Caco-2 (cell line): ENCODE data around the gene BRD1. TPM values are rescaled to one million over a fixed set of nuclear protein-coding genes. Genes with fewer than 3 reads are reported as not detected.

ENCODE experiments used
- BruUV-seq: library from RNA; stranded (reverse); fragments of 400-500 nt; replicated peaks from 2 replicates; lab custom pipeline; 2021; lab: Mats Ljungman, UMichigan
- CTCF ChIA-PET: fragments of 300-600 bp; sonication (Branson Sonifier 250); formaldehyde crosslinking; loops from one replicate; lab custom pipeline; 2022; ENCODE audit warnings: antibody characterized with exemption; lab: Charles Lee
- POLR2A ChIA-PET: fragments of 300-600 bp; sonication (Branson Sonifier 250); formaldehyde crosslinking; loops from one replicate; lab custom pipeline; 2022; ENCODE audit warnings: antibody characterized with exemption; lab: Charles Lee
- DNase-seq, 2 experiments: peaks; one replicate each; pipeline versions ENCODE4 v3.0.0 to v3.0.0-alpha.2; 2020 to 2022
- H3K27me3 ChIP-seq: replicated peaks from 2 replicates; pipeline ENCODE4 v1.6.0; 2011; ENCODE audit warnings: low read length; ENCODE audit not compliant: control insufficient read depth, insufficient read depth
- H3K36me3 ChIP-seq: 2 replicates; pipeline ENCODE4 v1.5.1; 2011; ENCODE audit warnings: low read length; ENCODE audit not compliant: control insufficient read depth, insufficient read depth
- H3K4me1 ChIP-seq: fragments of 250-450 bp; sonication (Bioruptor Pico); 2 replicates; pipeline ENCODE4 v1.5.1; 2020; ENCODE audit warnings: mild to moderate bottlenecking
- H3K4me3 ChIP-seq: 2 replicates; pipeline ENCODE4 v1.5.1; 2011; ENCODE audit warnings: low read depth, mild to moderate bottlenecking, control low read depth, low read length
- H3K9me3 ChIP-seq: fragments of 250-450 bp; sonication (Bioruptor Pico); 2 replicates; pipeline ENCODE4 v1.5.1; 2020; ENCODE audit warnings: mild to moderate bottlenecking, moderate library complexity
- H3K27ac Mint-ChIP-seq: one replicate; pipeline ENCODE4 v1.8.0; 2022; ENCODE audit warnings: mixed read lengths; ENCODE audit not compliant: unreplicated experiment
- H3K27me3 Mint-ChIP-seq: one replicate; pipeline ENCODE4 v1.8.0; 2022; ENCODE audit warnings: mixed read lengths; ENCODE audit not compliant: insufficient read depth, unreplicated experiment
- H3K36me3 Mint-ChIP-seq: one replicate; pipeline ENCODE4 v1.8.0; 2022; ENCODE audit warnings: mild to moderate bottlenecking, mixed read lengths; ENCODE audit not compliant: insufficient read depth, unreplicated experiment
- H3K4me1 Mint-ChIP-seq: one replicate; pipeline ENCODE4 v1.8.0; 2022; ENCODE audit warnings: low read depth, mixed read lengths; ENCODE audit not compliant: unreplicated experiment
- H3K4me3 Mint-ChIP-seq: one replicate; pipeline ENCODE4 v1.8.0; 2022; ENCODE audit warnings: mild to moderate bottlenecking, moderate library complexity, mixed read lengths; ENCODE audit not compliant: unreplicated experiment
- H3K9me3 Mint-ChIP-seq: one replicate; pipeline ENCODE4 v1.8.0; 2022; ENCODE audit warnings: mixed read lengths; ENCODE audit not compliant: unreplicated experiment
- CTCF ChIP-seq, 2 experiments: fragments of 200-600 bp in 1 of 2; IDR thresholded peaks; 1 replicate in 1 of 2; 2 replicates in 1 of 2; pipeline versions ENCODE4 v1.5.1 to v1.8.0; 2011 to 2022; ENCODE audit warnings: antibody characterized with exemption in 1 of 2, control low read depth in 1 of 2, inconsistent platforms in 1 of 2, low read depth in 1 of 2, low read length in 1 of 2, mild to moderate bottlenecking in 1 of 2, moderate library complexity in 1 of 2; ENCODE audit not compliant: insufficient read depth in 1 of 2, severe bottlenecking in 1 of 2, unreplicated experiment in 1 of 2
- intact Hi-C: fragments of 100-400 bp; cut with micrococcal nuclease; formaldehyde crosslinking; loops from one replicate; pipeline ENCODE4 v1.10.0; 2022; ENCODE audit not compliant: unreplicated experiment
- total RNA-seq: library from RNA; stranded (reverse); gene quantifications from 2 replicates; pipeline ENCODE4 v1.2.3, GENCODE V29; 2022

BRD1 gene
- total RNA-seq, 1 experiment from 2014 or later: 46.9 TPM

GRCh38 chr22:49847751-49848689, 20.3 kb upstream of the BRD1 start:
- peak overlapping the region; percentile 51 for H3K4me3 ChIP-seq
- ChIA-PET CTCF (no interaction called here), POLR2A (no interaction called here)
- peaks cover 7% of the 10 kb centered on the region for H3K4me1 Mint-ChIP-seq
- no peaks in the 10 kb centered on the region for H3K36me3 ChIP-seq
- H3K27ac Mint-ChIP-seq: no peak overlapping the region
- no peaks in the 10 kb centered on the region for H3K9me3 ChIP-seq
- intact Hi-C loops: no loop called here
- peaks cover 14% of the 10 kb centered on the region for H3K4me1 ChIP-seq
- H3K36me3 Mint-ChIP-seq: no peaks in the 10 kb centered on the region
- peak overlapping the region; percentile 59 for H3K4me3 Mint-ChIP-seq
- DNase-seq: no peak
- H3K27me3 ChIP-seq: no peaks in the 10 kb centered on the region; the same call in 1 of the 2 replicates
- TF ChIP-seq CTCF (IDR thresholded peaks at IDR 0.05; ENCODE audit: insufficient read depth in 1 of 2, low read depth in 1 of 2, low read length in 1 of 2, severe bottlenecking in 1 of 2, unreplicated experiment in 1 of 2): no peak
- no peaks in the 10 kb centered on the region for H3K27me3 Mint-ChIP-seq
- H3K9me3 Mint-ChIP-seq: no peaks in the 10 kb centered on the region
- no TSS peak for BruUV-seq

- Histone ChIP-seq H3K36me3 (no peaks in the 10 kb centered on the region), H3K4me1 (no peaks in the 10 kb centered on the region), H3K9me3 (no peaks in the 10 kb centered on the region), H3K4me3 (no peak overlapping the region), H3K27me3 (no peaks in the 10 kb centered on the region; the same call in 1 of the 2 replicates)
- Mint-ChIP-seq H3K36me3 (no peaks in the 10 kb centered on the region), H3K4me3 (no peak overlapping the region), H3K27me3 (no peaks in the 10 kb centered on the region), H3K27ac (no peak overlapping the region), H3K4me1 (no peaks in the 10 kb centered on the region), H3K9me3 (no peaks in the 10 kb centered on the region)
- no TSS peak for BruUV-seq
- TF ChIP-seq CTCF (IDR thresholded peaks at IDR 0.05; ENCODE audit: insufficient read depth in 1 of 2, low read depth in 1 of 2, low read length in 1 of 2, severe bottlenecking in 1 of 2, unreplicated experiment in 1 of 2): no peak
- intact Hi-C loops: no loop called here
- no peak for DNase-seq
- ChIA-PET POLR2A (no interaction called here), CTCF (interaction anchor here (0.7 kb wide), 1 partner anchor 14 kb away, joined by 3 read pairs; no protein-coding TSS in a partner anchor)
Observed at GRCh38 chr22:49845666-49846459, 18.2 kb upstream of the BRD1 start.

- TF ChIP-seq CTCF (IDR thresholded peaks at IDR 0.05; ENCODE audit: insufficient read depth in 1 of 2, low read depth in 1 of 2, low read length in 1 of 2, severe bottlenecking in 1 of 2, unreplicated experiment in 1 of 2): no peak
- POLR2A ChIA-PET: no interaction called here
- BruUV-seq: no TSS peak
- H3K4me3 Mint-ChIP-seq: no peak overlapping the region
- CTCF ChIA-PET: no interaction called here
- Histone ChIP-seq H3K4me3 (no peak overlapping the region), H3K36me3 (no peaks in the 10 kb centered on the region), H3K9me3 (no peaks in the 10 kb centered on the region), H3K4me1 (no peaks in the 10 kb centered on the region), H3K27me3 (no peaks in the 10 kb centered on the region)
- no peaks in the 10 kb centered on the region for H3K36me3 Mint-ChIP-seq
- intact Hi-C loops: no loop called here
- no peaks in the 10 kb centered on the region for H3K9me3 Mint-ChIP-seq
- DNase-seq: no peak
- no peak overlapping the region for H3K27ac Mint-ChIP-seq
- H3K4me1 Mint-ChIP-seq: no peaks in the 10 kb centered on the region
- H3K27me3 Mint-ChIP-seq: no peaks in the 10 kb centered on the region
Observed at GRCh38 chr22:49845241-49845640, 17.6 kb upstream of the BRD1 start.
